HG03103 (cell line): ENCODE data around the gene OR4E2.
A peak's percentile ranks its signal among the peaks of the same experiment; 100 is the strongest.
"Not testable (repeated sequence)": the region's sequence is repeated elsewhere in the genome, so short reads cannot be mapped to it uniquely, and the experiment has no call there.

ENCODE experiments used
- ATAC-seq: cut with Tn5 transposase; IDR thresholded peaks from one replicate; pipeline ENCODE4 v1.9.1; 2021; ENCODE audit warnings: low read depth; ENCODE audit not compliant: unreplicated experiment

OR4E2 gene

DNA sequence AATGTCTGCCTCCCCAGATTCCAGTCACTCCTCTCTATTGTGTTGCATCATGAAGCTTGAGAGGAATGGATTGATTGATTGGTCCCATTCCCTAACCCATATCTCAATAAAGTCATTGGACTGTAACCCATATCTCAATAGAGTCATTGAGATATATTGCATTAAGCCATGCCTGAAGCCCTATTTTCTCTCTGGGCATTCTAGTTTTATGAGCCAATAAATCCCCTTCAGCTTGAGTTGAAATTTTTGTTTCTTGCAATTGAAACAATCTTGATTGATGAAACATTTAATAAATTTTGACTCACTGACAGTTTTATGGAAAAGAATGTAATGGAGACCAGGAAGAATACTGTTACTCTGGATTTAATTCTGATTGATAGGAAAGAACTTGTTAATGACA, 40.8 kb downstream of the OR4E2 start:
- ATAC-seq, result no peak

DNA sequence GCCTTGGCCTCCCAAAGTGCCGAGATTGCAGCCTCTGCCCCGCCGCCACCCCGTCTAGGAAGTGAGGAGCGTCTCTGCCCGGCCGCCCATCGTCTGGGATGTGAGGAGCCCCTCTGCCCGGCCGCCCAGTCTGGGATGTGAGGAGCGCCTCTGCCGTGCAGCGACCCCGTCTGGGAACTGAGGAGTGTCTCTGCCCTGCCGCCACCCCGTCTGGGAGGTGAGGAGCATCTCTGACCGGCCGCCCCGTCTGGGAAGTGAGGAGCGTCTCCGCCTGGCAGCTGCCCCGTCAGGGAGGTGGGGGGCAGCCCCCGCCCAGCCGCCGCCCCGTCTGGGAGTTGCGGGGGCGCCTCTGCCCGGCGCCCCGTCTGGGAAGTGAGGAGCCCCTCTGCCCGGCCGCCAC, 44.0 kb downstream of the OR4E2 start:
- not testable (repeated sequence) for ATAC-seq

- ATAC-seq, result not testable (repeated sequence)
Measured at GRCh38 chr14:21698538-21698937, 44.9 kb downstream of the OR4E2 start.

GRCh38 chr14:21699551-21699950, 45.9 kb downstream of the OR4E2 start:
- no peak for ATAC-seq

GRCh38 chr14:21702316-21702715, 48.7 kb downstream of the OR4E2 start:
- no peak for ATAC-seq

DNA sequence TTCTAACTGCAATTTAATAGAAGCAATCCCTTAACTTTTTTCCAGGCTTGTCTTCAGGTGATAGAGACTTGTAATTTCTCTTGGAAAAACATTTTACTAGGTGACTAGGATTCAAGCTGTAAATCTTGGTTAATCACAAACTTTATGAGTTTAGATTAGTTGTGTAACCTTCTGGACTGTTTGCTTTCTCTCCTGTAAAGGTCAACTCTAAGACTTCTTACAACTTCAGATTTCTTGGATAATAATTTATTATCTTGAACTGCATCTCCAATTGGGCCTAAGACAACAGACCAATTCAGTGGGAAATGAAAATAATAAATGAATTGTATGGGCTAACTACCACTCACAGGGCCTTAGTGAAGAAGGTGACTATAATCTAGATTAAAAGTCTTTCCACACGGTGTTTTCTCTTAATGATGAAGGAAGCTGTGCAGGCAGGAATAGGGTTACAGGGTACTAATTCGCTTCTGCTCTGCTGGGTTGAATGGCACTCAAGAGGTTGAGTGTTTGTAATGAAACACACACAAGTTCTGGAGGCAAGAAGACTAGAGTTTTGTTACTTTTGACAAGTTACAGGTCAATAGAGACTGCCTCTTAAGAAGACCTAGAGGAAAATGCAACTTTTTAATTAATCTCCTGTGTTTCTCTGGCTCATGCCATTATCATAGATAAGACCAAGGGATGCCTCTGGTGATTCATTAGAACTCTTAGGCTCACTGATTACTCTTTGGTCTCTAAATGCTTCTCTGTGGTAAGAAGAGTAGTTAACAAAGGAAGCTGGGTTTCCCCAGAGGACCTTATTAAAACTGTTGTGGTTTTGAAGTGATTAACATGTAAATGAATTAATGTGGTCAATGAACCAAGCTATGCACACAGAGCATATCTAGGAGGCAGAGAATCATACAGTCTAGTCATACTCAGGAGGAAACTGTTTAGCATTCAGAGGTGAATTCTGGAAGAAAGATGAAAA, 50.0 kb downstream of the OR4E2 start:
- no peak for ATAC-seq

DNA sequence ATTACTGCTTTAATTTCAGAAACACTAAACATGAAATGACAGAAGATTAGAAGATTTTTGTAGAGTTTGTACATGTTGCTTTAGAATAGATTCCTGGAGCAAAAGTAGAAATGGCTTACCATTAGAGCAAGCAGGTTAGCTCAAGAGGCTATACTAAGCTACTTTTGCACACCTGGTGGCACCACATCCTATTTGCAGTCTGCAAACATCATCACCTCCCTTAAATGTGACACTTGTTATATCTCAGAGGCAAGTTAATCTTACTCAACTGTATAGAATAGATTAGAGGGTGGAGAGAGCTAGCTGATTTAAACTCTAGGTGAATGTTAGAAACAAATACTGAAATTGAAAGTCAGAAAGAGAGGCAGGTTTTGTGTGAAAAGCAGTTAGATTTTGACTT, 50.7 kb downstream of the OR4E2 start:
- no peak for ATAC-seq

DNA sequence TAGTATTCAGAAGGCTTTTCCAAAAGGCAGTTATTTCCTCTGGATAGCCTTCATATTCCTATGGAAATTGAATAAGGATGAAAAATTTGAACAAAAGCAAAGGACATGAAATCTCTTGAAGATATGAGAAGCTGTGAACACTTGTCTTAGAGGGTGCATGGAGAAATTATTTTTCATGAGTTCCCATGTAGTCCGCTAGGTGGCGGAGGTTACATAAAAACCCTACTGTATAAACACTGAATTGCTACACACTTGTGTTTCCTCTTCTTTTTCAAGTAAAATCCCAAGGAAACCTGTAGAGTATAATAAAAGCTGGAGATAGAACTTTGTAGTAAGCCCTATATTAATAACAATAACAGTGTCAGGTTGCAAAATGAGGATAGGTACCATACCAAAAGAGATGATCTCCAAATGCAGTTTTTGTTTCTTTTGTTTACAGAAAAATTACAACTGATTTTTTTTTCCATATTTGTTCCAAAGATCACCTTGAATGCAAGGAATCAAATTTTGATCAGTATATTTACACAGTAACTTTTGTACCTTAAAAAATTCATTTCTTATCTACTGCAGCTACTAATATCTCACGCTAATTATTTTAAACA, 57.8 kb downstream of the OR4E2 start:
- ATAC-seq, result peak; percentile 65

GRCh38 chr14:21712036-21712435, 58.4 kb downstream of the OR4E2 start:
- no peak for ATAC-seq

DNA sequence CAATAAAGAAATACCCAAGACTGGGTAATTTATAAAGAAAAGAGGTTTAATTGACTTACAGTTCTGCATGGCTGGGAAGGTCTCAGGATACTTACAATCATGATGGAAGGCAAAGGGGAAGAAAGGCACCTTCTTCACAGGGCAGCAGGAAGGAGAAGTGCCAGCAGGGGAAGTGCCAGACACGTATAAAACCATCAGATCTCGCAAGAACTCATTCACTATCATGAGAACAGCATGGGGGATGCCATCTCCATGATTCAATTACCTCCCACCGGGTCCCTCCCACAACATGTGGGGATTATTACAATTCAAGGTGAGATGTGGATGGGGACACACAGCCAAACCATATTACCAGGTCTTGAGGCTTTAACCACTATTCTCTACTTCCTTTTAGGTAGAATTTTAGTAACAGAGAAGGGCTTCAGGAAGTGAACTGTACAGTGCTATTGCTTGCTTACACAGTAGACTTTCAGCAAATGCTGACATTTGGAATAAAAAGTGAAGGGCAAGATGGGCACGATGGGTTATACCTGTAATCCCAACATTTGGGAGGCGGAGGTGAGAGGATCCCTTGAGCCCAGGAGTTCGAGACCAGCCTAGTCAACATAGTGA, 60.8 kb downstream of the OR4E2 start:
- ATAC-seq, result no peak
